T-helper 1 cell (primary cell): Measurements from ENCODE around the gene TTC7B.

Experiments used
- DNase-seq, 5 donors: peaks; one replicate each; pipeline ENCODE4 v3.0.0-alpha.2; 2012 to 2020

The TTC7B gene

DNA sequence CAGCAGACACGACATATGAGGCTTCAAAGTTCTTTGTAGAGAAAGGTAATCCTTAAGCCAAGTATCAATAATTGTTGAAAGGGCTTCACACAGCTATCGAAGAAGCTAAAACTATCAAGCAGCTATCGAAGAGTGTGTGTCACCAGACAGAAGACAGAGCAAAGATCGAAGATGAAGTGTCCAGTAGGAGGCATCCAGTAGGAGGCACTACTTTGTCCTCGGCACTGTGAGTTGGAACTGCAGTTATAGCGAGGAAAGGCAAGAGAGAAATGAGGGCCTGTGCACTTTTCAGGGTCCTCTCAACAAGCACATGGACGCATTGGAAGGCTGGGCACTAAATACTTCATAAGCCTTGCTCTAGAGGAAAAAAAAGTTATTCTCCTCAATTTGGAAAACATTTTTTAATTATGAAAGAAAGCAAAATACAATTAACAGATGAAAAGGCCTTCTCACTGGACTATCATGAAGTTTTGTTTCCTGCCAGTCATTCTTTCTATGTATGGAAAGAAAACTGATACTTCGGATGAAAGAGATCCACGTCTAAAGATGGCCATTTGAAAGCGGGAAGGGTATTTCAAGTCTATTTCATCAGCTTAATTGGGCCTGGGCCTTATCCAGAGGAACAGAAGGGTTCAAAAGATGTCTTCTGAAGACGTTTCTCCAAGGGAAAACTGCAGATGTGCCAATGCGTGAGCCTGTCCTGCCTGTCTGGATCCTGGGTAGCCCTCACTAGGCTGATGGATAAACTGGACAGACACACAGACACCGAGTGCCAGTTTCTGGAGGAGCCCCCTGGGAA, 244.9 kb downstream of the TTC7B start:
- no peak for DNase-seq

DNA sequence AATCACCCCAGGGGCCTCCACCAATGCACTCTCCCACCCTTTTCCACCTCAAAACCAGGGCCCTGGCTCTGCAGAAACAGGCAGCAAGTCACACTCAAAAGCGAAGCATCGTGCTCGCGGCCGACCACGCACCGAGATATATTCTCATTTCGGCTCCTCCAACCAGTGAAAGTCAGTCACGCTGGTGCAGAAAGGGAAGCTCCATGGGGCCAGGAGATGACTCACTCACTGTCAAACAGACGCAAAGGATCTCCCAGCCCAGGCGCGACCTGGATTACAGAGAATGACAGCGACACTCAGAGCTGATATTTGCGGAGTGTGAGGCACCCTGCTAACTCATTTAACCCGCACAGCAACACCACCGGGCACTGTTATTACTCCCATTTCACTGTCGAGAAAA, 245.8 kb downstream of the TTC7B start:
- no peak for DNase-seq

DNA sequence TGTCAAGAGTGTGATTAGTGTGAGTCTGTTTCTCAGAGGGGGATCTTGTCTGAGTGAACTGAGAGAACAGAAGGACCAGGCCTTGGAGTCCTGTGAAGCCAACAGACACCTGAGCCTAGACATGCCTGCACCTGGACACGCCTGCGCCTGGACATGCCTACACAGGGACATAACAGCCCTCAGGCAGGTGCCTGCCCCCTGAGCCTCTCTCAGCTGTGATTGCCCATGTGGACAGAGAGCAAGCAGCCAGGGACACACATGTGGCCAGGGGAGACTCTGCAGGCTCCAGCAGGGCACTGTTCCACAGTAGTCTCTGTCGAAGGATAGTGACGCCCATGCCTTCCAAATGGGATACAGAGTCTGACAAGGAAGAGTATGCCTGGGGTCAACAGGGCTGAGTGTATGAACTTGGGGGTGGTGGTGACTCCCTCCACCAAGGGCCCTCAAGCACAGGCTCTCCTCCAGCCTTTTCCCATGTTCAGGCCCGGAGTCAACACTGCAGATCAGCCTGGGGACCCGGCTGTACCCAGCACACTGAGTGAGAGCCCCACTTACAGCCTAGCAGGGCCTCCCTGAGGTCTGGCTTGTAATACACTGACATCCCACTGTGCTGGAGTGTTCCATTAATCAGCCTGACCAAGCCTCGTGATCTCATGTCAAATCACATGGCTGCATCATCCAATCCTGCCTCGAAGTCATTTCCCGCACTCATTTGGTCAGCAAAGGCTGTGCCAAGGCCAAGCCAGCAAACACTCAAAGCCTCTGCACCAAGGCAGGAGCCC, 246.4 kb downstream of the TTC7B start:
- no peak for DNase-seq

DNA sequence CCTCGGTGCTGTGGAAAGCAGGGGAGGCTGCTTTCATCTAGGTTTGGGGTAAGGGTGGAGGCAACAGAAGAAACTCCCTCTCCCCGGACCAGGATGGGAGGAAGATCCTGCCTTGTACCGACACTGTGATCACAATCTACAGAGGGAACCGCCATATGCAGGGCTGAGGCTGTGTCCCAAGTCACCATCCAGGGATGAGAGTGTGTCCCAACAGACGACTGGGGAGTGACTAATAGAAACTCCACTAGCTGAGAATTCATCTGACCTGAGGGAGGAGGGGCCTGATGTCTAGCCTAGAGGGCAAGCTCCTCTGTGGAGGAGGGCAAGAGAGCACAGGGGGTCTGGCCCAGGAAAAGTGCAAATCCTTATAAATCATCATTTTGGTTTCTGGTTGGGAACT, 247.0 kb downstream of the TTC7B start:
- DNase-seq = no peak

DNA sequence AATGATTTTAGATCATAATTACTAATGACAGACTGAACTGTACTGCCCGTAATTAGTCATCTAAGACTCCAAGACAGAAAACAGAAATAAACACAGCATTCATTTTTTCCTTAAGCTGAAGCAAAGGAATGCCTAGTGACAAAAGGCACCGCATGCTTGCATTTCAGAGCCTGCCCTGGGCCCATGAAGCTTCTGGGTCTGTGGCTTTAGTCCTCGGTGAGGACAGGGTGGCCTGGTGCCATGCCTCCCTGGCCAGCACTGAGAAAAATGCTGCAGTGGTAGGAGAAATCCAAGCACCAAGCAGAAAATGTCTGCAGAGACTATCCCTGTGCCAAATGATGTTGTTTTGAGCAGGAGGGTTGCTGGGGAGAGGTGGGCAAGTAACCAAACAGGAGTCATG, 247.8 kb downstream of the TTC7B start:
- no peak for DNase-seq

DNA sequence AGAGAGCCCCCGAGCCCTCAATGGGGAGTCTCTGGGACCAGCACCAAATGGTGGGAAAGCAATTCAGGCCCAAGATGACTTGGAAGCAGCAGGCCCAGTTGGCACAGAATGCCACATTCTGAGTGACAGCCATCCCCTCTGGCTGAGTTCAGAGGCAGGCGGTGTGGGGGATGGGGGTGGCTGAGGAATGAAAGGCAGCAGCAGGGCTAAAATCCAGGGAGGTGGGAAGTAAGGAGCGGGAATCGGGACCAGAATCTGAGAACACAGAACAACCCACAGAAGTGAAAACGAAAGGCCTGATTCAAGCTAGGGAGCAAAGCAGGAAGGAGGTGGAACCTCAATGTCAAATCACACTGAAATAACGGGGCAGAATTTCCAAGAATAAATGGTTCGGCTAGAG, 248.2 kb downstream of the TTC7B start:
- DNase-seq = no peak

DNA sequence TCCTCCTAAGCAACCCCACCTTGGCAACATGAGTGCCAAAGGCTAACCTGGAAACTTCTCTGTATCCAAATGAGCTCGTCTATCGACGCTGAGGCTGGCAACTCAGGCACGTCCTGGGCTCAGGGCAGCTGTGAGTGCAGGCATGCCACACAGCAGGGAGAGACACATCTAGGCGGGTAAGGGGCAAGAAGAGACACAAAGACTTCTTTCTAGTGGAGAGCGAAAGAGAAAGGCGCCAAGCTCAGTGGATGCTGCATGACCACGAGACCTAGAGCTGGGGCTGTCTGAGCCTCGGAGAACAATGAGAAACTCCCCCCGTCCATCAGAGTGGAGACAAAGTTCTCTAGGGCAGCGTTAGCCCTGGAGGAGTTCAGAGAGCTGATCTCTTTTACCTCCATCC, 249.0 kb downstream of the TTC7B start:
- no peak for DNase-seq

DNA sequence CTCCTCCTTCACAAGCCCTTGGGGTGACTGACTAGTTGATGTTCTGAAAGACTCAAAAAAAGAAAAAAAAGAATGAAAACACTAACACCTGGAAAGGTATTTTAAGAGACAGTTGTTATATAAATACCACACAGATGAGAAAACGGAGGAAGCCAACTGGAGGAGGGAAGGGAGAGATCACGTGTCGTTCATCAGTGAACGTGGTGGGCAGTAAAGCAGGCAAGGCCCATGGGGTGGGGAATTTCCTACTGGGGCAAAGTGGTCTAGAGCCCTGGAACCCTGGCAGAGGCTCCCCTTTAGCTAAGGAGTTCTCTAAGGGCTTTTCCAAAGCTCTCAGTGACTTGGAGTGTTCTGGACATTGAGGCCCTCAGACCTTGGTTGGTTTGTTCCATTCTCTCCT, 249.7 kb downstream of the TTC7B start:
- DNase-seq = no peak

DNA sequence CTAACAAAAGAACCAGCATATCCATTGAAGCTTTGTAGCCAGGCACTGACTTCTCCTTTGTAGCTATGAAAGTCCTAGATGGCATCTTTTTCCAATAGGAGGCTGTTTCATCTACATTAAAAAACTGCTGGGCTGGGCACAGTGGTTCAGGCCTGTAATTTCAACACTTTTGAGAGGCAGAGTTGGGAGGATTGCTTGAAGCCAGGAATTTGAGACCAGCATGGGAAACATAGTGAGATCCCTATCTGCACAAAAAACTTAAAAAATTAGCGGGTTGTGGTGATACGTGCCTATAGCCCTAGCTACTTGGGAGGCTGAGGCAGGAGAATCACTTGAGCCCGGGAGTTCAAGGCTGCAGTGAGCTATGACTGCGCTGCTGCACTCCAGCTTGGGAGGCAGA, 251.7 kb downstream of the TTC7B start:
- DNase-seq = no peak

DNA sequence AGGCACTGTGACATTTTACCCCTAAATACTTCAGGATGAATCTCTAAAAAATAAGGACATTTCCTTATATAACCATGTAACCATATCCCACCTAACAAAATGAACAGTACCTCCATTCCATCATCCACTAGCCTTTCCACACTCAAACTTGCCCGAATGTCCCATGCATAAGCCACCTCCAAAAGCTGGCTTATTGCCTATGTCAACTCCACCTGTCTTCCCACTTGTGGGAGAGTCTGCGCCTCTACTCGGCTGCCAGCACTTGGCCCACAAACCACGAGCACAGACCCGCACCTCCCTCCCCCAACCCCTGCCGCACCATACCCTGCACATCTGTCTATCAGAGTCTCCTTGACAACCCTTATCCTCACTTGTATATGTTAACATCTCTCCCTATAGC, 253.6 kb downstream of the TTC7B start:
- DNase-seq = no peak

DNA sequence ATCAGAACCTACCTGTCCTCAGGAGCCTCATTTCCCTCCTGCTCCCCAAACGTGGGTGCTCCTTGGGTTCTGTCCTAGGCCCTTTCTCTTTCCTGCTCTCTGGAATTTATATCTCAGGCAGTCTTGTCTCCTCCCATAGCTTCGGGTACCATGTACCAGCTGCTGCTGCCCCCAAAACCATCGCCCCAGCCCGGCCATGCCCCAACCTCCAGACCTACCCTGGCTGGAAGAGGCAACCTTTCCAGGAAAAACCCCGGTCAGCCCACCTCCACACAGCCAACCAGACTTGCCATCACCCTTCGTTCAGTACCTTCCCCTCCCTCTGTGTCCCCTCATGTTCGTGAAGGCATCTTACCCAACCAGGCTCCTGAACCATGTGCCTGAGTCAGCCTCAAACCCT, 254.3 kb downstream of the TTC7B start:
- DNase-seq = no peak

DNA sequence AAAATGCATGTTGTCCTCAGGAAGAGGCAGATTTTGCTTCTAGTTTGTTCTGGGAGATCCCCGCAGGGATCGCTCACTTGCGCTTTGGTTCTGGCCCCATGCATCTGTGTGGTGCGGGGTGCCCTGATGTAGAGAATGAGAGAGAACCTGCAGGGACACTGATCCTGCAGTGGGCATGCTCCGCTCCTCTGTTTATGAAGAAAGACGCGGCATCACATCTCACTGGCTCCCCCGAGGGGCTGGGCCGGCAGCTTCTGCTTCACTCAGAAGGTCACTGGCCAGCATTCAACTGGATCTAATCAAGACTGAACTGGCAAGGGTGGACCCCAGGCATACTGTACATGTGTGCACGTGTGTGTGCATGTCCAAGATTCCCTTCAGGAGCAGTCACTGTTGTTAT, 255.2 kb downstream of the TTC7B start:
- DNase-seq = no peak

DNA sequence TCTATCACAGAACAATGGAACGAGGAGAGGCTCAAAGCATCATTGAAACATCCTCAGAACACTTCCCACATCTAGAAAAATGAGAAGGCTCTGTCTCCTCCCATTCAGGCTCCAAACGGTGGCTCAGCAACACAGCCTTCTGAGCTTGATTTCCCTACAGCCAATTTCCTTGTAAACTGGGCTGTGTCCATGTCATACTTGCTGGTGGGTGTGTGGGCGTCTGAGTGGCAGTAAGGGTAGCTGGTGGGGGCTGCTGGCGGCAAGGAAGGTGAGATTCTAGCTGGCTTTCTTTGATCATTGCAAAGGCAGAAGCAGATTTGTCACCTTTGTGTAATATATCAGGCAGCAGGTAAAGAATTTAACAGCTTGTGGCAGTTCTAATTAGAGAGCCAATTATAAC, 255.7 kb downstream of the TTC7B start:
- no peak for DNase-seq

DNA sequence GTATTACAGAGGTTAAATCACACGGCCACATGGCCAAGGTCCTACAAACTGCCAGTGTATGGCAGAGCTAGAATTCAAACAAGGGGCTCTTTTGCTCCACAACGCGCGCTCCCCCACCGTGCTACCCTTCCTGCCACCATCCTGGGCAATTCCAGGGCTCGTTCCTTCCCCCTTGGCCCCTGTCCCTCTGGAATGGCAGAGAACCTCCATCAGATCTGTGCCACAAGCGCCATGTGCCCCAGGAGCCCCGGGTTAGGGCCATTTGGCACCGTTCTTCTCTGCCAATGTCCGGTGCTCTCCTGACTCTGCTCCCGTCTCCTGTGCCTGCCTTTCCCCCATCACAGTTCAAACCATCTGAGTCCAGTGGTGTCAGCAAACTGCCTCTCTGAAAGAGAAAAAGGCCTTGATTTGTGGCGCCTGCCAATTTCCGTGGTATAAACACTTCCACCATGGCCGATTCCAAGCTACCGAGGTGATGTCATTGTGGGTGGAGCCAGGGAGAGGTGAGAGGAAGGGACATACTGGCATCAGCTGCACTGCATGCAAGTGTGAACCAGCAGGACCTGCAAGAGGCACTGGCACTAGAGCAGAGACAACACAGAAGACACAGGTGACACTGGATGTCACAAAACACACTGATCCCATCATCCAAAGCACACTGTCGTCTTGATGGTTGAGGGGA, 256.3 kb downstream of the TTC7B start:
- DNase-seq = no peak

DNA sequence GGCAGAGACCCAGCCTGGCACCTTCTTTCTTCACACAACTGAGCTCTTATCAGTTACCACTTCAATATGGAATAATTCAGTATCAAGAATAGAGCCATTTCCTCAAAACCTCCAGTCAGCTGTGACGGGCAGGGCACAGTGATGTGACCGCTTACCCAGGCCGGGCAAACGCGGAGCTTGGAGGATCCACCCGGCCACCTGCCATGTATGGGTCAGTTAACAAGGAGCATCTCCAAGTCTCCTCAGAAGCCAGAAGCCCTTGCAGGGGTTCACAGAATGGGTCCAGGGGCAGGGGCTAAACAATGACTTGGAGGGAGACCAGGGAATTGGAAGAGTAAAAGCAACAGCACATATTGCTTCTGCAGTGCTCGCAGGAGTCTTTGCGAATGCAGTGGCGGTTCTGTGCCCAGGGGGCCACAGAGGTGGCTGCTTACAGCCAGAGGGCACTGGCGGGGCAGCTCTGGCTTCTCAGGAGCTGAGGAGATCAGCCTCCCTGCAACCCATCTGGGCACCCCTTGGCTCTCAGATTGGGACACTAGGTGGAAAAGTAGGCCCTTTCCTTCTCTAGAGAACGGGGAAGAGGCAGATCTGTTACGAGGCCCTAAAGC, 257.1 kb downstream of the TTC7B start:
- no peak for DNase-seq

DNA sequence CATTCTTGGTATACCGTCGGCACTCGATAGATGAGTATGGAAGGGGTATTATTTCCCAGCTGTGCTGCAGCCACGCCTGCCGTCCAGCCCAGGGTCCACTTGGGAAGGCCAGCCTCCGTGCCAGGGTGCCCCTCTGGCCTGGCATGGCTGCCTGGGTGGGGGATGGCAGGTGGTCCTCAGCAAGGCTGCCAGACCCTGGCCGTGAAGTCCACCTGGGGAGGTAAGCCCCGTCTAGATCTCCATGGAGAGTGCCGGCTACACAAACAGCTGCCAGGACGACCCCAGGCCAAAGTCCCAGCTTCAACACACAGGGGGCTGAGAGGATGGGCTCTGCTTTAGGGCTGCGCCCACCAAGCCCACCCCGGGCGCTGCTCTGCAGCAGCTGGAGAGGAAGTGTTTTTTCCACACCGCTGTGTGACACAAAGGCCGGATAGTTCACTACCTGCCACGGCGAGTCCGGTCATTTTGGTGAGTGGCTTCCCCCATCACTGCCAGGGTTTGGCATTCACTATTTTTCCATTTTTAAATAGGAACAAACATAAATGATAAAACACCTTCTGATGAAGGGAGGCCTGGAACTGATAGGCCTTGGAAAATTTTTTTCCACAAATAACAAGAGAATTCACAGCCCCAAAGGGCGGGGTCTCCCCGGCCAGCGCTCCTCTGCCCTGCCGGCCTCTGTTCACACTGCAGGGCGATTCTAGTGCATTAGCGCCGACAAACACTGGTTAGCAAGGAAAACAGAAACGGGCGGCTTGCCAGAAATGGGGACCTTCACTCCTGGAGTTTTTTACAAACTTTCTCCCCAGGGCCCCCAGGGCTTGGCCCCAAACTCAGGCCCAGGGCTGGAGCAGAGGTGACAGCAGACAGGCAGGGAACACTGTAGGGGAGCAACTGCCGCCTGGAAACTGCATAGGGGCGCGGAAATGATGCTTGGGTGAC, 257.9 kb downstream of the TTC7B start:
- DNase-seq = no peak

DNA sequence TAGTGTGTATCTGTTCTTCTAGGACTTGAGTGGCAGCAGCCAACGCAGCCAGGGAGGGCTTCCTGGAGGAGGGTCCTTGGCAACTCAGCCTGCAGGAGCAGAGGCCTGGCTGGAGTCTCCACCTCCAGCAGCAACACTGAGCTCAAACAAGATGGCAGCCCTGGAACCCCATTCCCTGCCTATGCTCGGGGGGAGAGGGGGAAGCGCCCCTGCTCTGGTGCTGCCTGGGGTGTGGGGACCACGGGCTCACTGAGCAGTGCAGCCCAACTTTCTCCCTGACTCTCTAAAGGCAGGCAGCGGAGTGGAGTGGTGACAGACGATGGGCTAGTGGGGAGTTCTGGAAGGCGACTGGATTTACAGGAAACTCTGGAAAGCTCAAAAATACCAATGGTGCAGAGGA, 258.7 kb downstream of the TTC7B start:
- DNase-seq = no peak

DNA sequence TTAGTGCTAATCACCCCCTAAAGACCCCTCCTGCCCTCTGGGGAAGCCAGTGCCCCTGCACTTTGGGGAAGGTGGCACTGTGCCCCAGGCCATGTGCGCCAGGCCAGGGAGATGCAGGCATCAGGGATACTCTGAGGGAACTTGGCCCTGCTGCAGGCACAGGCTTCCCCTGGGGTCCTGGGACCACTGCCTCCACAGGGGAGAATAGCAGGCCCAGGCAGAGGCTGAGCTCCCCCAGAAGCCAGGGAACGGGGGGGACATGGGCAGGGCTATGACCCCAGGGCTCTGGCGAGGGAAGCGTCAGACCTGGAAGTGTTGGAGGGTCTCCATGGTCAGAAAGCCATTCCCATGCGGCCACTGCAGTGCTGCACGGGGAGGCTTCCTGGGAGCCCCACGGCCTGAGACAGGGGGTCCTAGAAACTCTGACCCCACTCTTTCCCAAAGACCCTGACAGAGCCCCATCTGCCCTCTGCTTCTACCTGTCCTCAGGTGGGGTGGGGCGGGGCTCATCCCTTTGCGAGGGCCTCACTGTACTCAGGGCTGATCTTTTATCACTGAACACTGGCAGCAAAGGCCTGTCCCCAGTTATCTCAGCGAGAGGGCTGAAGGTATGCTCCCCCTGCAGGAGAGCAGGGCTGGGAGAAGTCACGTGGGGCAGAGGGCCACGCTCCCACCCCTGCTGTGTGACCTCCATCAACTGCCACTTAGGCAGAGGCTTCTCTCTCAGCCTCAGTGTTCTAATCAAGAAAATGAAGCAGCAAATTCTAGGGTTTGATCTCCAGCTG, 259.4 kb downstream of the TTC7B start:
- DNase-seq = no peak

DNA sequence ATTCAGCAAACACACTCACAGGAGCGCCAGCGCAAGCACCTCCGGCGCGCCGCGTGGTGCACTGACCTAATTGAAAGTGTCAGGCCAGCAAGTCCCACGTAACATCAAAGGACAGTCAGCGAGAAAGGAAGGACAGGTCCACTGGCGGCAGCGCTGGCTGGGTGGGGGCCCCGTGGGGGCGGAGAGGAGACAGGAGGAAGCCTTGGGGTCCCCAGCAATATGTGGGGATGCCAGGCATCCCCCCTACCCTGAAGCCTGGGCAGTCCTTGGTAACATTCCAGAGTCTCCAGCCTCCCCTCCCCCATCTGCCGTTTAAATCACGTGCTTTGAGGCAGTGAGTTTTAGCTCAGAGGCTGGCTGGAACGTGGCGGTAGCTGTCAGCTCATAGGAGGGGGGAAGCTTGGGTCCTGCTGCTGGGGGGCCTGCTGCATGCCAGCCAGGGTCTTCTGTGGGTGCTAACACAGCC, 260.2 kb downstream of the TTC7B start:
- DNase-seq = no peak

DNA sequence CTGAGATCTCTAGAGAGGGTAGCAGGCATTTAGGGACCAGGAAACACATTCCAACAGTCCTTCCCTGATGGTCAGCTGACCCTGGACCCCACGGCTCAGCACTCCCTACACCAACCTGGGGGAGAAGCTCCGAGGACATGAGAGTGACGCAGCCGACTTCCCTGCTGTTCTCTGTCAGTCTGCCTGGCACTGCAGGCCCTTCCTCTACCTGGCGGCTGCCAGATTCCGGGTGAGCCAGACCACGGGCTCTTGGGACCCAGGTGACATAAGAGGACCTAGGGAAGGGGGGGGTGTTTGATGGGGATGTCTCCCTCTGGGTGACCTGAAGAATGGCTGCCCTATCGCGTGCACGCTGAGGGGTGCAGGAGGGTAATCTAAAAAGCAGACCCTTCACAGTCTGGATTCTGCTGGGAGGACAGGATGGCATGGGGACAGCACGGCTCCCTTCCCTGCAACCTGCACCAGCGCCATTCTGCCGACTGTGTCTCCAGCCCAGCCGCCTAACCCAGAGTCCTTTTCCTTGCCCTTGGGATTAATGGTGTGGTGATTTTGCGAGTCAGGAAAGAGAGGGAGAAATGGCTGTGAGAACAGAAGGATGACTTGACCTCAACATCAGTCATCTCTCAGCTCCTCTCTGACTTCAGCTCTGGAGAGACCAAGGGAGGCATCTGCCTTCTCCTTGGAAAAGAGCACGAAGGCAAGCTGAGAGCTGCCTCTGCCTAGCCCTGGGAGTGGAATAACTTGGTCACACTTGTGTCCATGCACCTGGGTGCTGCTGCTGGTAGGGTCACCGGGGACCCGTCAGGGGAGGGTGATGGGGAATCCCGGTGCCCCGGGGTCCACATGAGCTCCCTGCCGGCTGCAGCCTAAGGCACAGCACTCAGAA, 260.9 kb downstream of the TTC7B start:
- no peak for DNase-seq
